AG09319 (cell line): ENCODE data around the gene TRIM8.

Experiments
- DNase-seq: peaks from one replicate; pipeline ENCODE4 v3.0.0-alpha.2; 2010; ENCODE audit warnings: low read depth; ENCODE audit errors: extremely low read depth
- TF ChIP-seq, protein P1 (sequence below): IDR thresholded peaks from 2 replicates; pipeline ENCODE4 v1.5.1; 2011; ENCODE audit warnings: low read depth, mild to moderate bottlenecking, inconsistent platforms, low read length, moderate library complexity

The TRIM8 gene

DNA sequence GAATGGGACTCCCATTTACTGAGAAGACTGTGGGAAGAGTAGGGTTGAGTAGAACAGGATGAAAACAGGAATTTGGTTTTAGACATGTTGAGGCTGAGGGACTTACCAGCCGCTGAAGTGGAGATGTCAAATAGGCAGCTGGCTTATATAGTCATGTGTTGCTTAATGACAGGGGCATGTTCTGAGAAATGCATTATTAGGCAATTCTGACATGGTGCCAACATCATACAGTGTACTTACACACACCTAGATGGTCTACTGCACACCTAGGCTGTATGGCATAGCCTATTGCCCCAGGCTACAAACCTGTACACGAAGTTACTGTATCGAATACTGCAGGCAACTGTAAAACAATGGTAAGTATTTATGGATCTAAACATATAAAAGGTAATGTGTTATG lies 52.5 kb downstream of the TRIM8 start:
- DNase-seq, result no peak
- TF ChIP-seq, protein P1, sequence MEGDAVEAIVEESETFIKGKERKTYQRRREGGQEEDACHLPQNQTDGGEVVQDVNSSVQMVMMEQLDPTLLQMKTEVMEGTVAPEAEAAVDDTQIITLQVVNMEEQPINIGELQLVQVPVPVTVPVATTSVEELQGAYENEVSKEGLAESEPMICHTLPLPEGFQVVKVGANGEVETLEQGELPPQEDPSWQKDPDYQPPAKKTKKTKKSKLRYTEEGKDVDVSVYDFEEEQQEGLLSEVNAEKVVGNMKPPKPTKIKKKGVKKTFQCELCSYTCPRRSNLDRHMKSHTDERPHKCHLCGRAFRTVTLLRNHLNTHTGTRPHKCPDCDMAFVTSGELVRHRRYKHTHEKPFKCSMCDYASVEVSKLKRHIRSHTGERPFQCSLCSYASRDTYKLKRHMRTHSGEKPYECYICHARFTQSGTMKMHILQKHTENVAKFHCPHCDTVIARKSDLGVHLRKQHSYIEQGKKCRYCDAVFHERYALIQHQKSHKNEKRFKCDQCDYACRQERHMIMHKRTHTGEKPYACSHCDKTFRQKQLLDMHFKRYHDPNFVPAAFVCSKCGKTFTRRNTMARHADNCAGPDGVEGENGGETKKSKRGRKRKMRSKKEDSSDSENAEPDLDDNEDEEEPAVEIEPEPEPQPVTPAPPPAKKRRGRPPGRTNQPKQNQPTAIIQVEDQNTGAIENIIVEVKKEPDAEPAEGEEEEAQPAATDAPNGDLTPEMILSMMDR, result no peak

DNA sequence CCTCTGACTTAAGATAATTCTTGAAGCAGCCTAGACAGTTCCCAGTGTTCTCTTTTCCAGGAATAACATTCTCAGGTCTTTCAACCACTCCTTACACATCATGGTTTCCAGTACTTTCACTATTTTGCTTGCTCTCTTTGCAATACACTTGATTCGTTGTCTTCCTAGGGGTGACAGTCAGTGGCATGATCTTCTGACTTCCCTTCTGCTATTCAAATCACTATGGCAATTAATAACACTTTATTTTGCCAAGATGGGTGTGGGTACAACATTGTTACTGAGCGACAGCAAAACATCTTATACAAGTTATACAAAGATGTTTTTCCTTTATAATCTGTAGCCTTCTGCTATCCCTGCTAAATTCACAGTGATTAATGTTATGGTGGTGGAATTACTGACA lies 54.6 kb downstream of the TRIM8 start:
- TF ChIP-seq, protein P1, result no peak
- DNase-seq, result no peak

GRCh38 chr10:102701272-102701671 lies 57.0 kb downstream of the TRIM8 start:
- TF ChIP-seq, protein P1, result no peak
- no peak for DNase-seq

DNA sequence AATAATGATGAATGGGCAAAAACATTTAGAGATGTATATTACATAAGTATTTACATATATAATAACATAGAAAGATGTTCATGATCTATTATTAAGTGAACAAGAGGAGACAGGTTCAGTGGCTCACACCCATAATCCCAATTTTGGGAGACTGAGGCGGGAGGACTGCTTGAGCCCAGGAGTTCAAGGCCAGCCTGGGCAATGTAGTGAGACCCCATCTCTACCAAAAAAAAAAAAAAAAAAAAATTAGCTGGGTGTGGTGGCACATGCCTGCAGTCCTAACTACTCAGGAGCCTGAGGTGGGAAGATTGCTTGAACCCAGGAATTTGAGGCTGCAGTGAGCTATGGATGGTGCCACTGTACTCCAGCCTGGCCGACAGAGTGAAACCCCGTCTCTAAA lies 57.5 kb downstream of the TRIM8 start:
- no peak for DNase-seq
- TF ChIP-seq, protein P1, result no peak

DNA sequence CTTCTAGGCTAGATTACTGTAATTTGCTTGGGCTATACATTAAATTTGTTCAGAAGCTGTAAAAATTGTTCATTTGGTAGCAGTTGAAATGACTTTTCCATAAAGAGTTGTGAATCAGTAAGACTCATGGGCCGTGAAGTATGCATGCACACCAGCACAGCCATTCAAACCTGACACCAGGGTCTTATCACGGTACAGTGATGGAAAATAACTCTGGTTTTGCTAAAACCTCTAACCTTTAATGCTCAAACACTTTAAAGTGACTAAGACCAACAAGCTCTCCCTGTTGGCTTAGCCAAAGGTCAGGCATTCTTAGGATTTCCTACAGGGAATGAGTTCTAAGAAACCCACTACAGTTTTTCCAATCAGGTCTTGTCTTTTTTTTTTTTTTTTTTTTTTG lies 58.5 kb downstream of the TRIM8 start:
- TF ChIP-seq, protein P1, result no peak
- no peak for DNase-seq

- TF ChIP-seq, protein P1, result no peak
- no peak for DNase-seq
Observed at GRCh38 chr10:102704915-102705314, 60.6 kb downstream of the TRIM8 start.

DNA sequence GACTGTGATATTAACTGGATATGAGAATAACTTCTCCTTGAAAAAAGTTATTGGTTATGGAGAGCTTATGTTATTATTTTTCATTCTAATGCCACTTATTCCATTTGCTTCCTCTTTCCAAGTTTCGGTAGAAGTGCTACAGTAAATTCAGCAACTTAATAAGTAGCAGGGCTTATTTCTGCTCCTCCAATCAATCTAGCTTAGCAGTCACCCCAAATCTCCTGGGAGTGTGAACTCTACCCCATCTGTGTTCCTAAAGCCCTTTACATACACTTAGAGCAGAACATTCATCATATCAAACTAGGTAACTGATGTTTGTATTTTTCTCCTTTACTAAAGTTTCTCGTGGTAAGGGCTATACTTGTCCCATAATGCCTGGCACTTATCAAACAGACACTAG lies 61.3 kb downstream of the TRIM8 start:
- no peak for DNase-seq
- TF ChIP-seq, protein P1, result no peak
